RPMI7951 (cell line): ENCODE results near the gene NCAPD3. TPM values are rescaled to one million over a fixed set of nuclear protein-coding genes. Genes with fewer than 3 reads are reported as not detected.
"Not testable (repeated sequence)": the region's sequence is repeated elsewhere in the genome, so short reads cannot be mapped to it uniquely, and the experiment has no call there.

ENCODE experiments used
- DNase-seq: peaks from one replicate; pipeline ENCODE4 v3.0.0-alpha.2; 2012; ENCODE audit warnings: low read depth
- total RNA-seq: library from RNA; depleted of rRNA; stranded (reverse); fragments of >200 nt; shearing (Covaris generic); gene quantifications from 2 replicates; pipeline ENCODE4 v1.2.3, GENCODE V29; 2014; rRNA removed

The NCAPD3 gene
- total RNA-seq, 1 experiment from 2014 or later: 55.5 TPM

- no peak for DNase-seq
Observed at GRCh38 chr11:134131628-134132244, 92.0 kb downstream of the NCAPD3 start.

GRCh38 chr11:134126217-134126822, 97.4 kb downstream of the NCAPD3 start:
- peak; percentile 92 for DNase-seq

- DNase-seq: no peak
Observed at GRCh38 chr11:134125507-134125906, 98.3 kb downstream of the NCAPD3 start.

- no peak for DNase-seq
Observed at GRCh38 chr11:134124660-134125451, 98.9 kb downstream of the NCAPD3 start.

- DNase-seq: peak; percentile 66
Observed at GRCh38 chr11:134120921-134121526, 102.7 kb downstream of the NCAPD3 start.

GRCh38 chr11:134120143-134120850, 103.5 kb downstream of the NCAPD3 start:
- peak; percentile 82 for DNase-seq

GRCh38 chr11:134119094-134119493, 104.7 kb downstream of the NCAPD3 start:
- DNase-seq: peak; percentile 90

GRCh38 chr11:134118006-134118405, 105.8 kb downstream of the NCAPD3 start:
- DNase-seq: peak; percentile 37

- DNase-seq: no peak
Observed at GRCh38 chr11:134116210-134116609, 107.6 kb downstream of the NCAPD3 start.

- not testable (repeated sequence) for DNase-seq
Observed at GRCh38 chr11:134113787-134114186, 110.0 kb downstream of the NCAPD3 start.

GRCh38 chr11:134110252-134110815, 113.4 kb downstream of the NCAPD3 start:
- no peak for DNase-seq

Other genes with a start within 250 kb of the NCAPD3 start
- gene JAM3, start 154.9 kb downstream of the NCAPD3 start, total RNA-seq: 49.1 and 51.9 TPM in 2 replicates
- gene VPS26B, start 704 bp upstream of the NCAPD3 start, total RNA-seq: 31.8 and 37.5 TPM in 2 replicates
- gene THYN1, start 29.4 kb upstream of the NCAPD3 start, total RNA-seq: 107 and 125 TPM in 2 replicates
- 20.3 and 21.6 TPM in 2 replicates for gene ACAD8, start 29.6 kb upstream of the NCAPD3 start, total RNA-seq
- gene GLB1L3, start 52.4 kb upstream of the NCAPD3 start, total RNA-seq: not detected in 2 replicates
- gene GLB1L2, start 108.0 kb upstream of the NCAPD3 start, total RNA-seq: 0.24 TPM in 1 of 2 replicates, not detected in the other
- gene B3GAT1, start 188.3 kb upstream of the NCAPD3 start, total RNA-seq: not detected in 2 replicates